Astrocyte of the cerebellum (primary cell): Measurements from ENCODE around the gene IFIT1.
"Not testable (repeated sequence)": the region's sequence is repeated elsewhere in the genome, so short reads cannot be mapped to it uniquely, and the experiment has no call there.

ENCODE experiments used
- DNase-seq: peaks from one replicate; pipeline ENCODE4 v3.0.0-alpha.2; 2011; ENCODE audit warnings: low read depth
- H3K4me3 ChIP-seq: 2 replicates; pipeline ENCODE4 v1.5.1; 2011; ENCODE audit warnings: mild to moderate bottlenecking, low read depth, low read length, moderate library complexity
- in situ Hi-C: cut with HindIII; loops from 2 replicates; pipeline ENCODE4 v1.10.0; 2017; ENCODE audit warnings: low sequenced_read_pairs
- TF ChIP-seq, protein P1 (sequence below): IDR thresholded peaks from 2 replicates; pipeline ENCODE4 v1.5.1; 2012; ENCODE audit warnings: low read length, low read depth, moderate library complexity, mild to moderate bottlenecking; ENCODE audit errors: missing control alignments

IFIT1 gene

DNA sequence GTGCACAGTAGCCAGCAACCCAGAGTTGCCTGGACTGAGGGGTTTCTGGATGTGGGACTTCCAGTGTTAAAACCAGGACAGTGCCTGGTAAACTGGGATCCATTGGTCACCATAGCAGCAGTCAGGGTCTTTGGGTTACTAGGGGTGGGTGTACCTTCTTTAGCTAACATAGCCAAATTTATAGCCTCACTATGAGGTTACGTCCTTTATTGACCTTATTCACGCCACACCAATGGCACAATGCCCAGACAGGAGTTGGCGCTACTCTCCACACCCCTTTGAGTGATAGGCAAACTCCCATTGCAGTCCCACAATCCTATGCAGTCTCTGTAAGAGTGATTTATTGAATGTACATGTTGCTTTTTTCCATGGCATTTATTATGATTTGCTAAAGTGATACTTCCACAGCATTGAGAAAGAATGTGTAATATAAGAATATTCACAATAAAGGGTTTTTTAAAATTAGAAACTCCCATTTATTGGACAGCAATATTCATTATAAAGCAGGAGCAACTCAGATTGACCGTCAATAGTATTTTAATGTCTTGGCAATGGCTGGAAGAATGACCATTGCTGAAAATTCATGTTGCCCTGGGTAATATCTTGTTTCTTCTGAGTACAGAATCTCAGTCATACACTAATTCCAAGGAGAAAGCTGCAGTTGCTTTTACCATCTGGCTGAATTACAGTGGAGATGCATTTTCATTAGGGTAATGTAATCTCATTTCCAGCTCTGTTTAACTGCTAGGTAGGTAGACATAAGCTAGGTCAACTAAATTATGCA lies 48.0 kb downstream of the IFIT1 start:
- in situ Hi-C loops, result no loop called here
- no peak for DNase-seq
- TF ChIP-seq, protein P1, sequence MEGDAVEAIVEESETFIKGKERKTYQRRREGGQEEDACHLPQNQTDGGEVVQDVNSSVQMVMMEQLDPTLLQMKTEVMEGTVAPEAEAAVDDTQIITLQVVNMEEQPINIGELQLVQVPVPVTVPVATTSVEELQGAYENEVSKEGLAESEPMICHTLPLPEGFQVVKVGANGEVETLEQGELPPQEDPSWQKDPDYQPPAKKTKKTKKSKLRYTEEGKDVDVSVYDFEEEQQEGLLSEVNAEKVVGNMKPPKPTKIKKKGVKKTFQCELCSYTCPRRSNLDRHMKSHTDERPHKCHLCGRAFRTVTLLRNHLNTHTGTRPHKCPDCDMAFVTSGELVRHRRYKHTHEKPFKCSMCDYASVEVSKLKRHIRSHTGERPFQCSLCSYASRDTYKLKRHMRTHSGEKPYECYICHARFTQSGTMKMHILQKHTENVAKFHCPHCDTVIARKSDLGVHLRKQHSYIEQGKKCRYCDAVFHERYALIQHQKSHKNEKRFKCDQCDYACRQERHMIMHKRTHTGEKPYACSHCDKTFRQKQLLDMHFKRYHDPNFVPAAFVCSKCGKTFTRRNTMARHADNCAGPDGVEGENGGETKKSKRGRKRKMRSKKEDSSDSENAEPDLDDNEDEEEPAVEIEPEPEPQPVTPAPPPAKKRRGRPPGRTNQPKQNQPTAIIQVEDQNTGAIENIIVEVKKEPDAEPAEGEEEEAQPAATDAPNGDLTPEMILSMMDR, result no peak
- no peak overlapping the region for H3K4me3 ChIP-seq

DNA sequence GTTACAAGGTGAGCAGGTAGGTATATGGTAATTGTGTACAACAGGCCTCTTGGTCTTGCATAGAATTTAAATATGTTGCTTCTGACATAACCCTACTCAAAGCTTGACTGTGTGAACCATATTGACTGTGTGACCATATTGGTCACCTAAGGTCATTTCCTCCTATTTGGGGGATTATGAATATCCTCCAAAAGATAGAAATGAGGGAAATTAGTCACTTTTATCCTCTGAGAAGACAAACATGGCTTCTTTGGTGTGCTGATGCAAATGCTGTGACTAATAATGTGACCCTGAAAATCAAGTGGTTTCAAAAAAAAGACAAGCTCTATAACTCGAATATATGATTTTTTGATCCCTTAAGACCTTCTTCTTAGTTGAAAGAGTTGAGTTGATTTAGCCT lies 49.9 kb downstream of the IFIT1 start:
- TF ChIP-seq, protein P1, result no peak
- no peak for DNase-seq
- in situ Hi-C loops, result no loop called here
- H3K4me3 ChIP-seq, result no peak overlapping the region

DNA sequence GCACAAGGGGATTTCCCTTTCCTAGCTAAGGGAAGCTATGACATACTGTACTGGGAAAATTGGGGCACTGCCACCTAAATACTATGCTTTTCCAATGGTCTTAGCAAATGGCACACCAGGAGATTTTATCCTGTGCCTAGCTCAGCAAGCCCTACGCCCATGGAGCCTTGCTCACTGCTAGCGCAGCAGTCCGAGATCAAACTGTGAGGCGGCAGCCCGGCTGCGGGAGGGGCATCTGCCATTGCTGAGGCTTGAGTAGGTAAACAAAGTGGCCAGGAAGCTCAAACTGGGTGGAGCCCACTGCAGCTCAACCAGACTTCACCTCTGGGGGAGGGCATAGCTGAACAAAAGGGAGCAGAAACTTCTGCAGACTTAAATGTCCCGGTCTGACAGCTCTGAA lies 52.4 kb downstream of the IFIT1 start:
- in situ Hi-C loops, H3K4me3 ChIP-seq, DNase-seq: not testable (repeated sequence)

DNA sequence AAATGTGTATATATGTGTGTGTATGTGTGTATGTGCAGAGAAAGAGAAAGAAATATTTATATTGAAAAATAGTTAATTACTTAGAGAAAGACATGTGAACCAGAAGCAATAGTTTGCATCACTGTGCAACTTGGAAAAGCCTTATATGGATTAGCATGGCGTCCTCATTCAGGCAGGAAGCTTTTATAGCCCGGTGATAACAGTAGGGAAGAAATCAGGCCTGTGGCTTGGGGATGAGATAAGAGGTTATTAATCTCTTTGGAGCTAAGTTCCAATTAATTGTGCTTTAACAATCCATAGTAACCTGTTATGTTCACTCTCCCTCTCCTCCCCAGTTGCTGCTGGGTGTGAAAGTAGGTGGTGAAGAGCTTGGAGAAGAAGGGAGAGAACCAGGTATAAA lies 58.5 kb downstream of the IFIT1 start:
- TF ChIP-seq, protein P1, result no peak
- no peak for DNase-seq
- no peak overlapping the region for H3K4me3 ChIP-seq
- in situ Hi-C loops, result no loop called here

DNA sequence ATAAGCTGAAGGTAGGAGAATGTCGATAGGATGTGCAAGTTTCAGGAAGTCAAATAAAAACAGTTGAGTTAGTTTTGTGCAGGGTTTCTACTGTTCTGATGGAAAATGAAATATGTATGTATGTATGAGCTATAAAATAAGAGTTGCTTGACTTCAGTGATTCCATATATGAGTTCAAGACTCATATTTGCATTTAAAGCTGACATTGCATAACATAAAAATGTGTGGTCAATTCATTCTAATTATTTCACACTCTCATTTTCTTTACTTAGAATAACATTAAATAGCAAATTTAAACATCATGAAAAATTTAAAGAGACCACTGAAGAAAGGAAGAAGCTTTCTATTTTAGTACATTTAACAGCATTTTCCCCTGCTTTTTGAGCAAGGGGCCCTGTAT lies 59.8 kb downstream of the IFIT1 start:
- no peak for DNase-seq
- H3K4me3 ChIP-seq, result no peak overlapping the region
- TF ChIP-seq, protein P1, result no peak
- in situ Hi-C loops, result no loop called here

DNA sequence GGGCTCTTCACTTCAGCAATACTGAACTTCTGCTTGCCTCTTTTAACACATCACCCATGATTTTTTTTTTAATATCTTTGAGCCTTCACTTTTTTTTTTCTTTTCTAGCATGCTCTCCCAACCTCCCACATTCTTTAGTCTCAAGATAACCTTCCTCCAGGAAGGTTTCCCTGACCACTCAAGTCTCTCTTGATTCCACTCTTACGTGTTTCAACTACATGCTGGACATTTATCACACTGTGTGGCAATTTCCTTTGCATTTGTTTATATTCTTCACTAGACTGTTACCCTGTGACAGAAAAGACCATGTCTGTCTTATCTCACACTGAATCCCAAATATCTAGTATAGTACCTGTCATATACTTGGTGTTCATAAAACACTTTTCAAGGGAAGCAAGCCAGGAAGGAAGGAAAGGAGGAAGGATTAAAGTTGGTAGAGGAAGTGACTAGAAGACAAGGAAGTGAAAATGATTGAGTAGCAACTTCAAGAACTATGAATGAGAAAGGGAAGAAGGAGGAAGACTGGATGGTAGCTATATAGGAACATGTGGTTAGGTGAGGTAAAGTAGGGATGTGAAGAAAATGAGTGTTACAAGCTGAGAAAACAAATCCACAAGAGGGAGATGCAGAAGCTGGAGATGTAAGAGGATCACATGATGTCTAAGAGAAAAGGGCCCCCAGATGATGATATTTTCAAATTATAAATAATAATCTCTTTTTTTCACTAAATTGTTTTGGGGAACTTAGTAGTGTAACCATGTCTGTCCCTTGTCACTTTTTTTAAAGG lies 62.3 kb downstream of the IFIT1 start:
- in situ Hi-C loops, result no loop called here
- TF ChIP-seq, protein P1, result no peak
- no peak for DNase-seq
- no peak overlapping the region for H3K4me3 ChIP-seq
